ENCODE measurements around the gene C3orf80.
"Not testable (repeated sequence)": the region's sequence is repeated elsewhere in the genome, so short reads cannot be mapped to it uniquely, and the experiment has no call there.

C3orf80 gene

DNA sequence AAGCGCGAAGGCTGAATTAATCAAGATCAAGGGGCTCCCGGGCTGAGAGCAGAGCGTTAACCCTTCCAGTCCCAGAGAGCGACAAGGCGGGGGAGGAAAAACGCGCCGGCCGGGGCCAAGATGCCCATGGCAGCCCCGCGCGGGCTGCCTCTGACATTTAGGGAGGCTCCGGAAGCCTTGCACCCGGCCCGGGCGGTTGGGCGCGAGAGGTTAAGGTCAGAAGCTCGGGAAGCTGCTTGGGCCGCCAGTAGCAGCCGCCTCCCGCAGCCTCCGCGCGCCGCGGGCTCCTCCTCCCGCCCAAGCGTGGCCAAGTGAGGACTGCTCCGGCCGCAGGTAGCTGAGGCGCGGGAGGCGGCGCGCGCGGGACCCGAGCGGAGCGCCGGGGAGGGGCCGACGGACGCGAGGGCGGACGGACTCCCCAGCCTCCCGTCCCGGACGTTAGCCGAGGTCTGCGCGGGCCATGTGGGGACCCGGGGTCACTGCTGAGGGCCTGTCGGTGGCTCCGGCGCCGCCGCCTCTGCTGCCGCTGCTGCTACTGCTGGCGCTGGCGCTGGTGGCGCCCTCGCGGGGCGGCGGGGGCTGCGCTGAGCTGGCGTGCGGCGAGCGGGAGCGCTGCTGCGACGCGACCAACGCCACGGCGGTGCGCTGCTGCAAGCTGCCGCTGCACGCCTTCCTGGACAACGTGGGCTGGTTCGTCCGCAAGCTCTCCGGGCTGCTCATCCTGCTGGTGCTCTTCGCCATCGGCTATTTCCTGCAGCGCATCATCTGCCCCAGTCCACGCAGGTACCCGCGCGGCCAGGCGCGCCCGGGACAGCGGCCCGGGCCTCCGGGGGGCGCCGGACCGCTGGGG is at the start of gene C3orf80:
C3orf80 (plus strand) TSS at position 247 of the 850 bp plus-strand sequence; CDS start at position 461, 214 bp downstream.
- TF ChIP-seq, protein P1, sequence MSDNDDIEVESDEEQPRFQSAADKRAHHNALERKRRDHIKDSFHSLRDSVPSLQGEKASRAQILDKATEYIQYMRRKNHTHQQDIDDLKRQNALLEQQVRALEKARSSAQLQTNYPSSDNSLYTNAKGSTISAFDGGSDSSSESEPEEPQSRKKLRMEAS (IDR thresholded peaks at IDR 0.05; ENCODE audit: low read depth, low read length), result no peak
- TF ChIP-seq, protein P2, sequence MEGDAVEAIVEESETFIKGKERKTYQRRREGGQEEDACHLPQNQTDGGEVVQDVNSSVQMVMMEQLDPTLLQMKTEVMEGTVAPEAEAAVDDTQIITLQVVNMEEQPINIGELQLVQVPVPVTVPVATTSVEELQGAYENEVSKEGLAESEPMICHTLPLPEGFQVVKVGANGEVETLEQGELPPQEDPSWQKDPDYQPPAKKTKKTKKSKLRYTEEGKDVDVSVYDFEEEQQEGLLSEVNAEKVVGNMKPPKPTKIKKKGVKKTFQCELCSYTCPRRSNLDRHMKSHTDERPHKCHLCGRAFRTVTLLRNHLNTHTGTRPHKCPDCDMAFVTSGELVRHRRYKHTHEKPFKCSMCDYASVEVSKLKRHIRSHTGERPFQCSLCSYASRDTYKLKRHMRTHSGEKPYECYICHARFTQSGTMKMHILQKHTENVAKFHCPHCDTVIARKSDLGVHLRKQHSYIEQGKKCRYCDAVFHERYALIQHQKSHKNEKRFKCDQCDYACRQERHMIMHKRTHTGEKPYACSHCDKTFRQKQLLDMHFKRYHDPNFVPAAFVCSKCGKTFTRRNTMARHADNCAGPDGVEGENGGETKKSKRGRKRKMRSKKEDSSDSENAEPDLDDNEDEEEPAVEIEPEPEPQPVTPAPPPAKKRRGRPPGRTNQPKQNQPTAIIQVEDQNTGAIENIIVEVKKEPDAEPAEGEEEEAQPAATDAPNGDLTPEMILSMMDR (IDR thresholded peaks at IDR 0.05; ENCODE audit: low read depth, low read length), result no peak
- no peak for TF ChIP-seq MYC (IDR thresholded peaks at IDR 0.05; ENCODE audit: low read depth, low read length)
- TF ChIP-seq POLR2A (IDR thresholded peaks at IDR 0.05; ENCODE audit: extremely low read depth, insufficient read length), result no peak
- no peak within 1 kb of the TSS for H3K4me3 ChIP-seq (ENCODE audit: low read depth, low read length)
- DNase-seq (ENCODE audit: low read depth), result peak; percentile 73

DNA sequence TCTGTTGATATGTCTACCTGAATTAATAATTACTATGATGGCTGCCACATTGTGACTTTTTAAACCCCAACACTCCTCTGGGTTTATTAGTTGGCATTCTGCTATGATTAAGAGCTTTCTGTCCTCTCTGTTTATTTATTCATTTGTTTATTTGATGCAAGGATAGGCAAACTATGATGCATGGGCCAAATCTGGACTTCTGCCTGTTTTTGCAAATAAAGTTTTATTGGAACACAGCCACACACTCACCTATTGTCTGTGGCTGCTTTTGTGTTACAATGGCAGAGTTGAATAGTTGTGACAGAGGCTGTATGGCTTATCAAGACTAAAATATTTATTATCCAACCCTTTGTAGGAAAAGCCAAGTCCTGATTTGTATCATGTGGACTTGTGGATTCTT is 48.3 kb upstream of the C3orf80 start:
- DNase-seq (ENCODE audit: low read depth), result no peak
- no peak for TF ChIP-seq POLR2A (IDR thresholded peaks at IDR 0.05; ENCODE audit: extremely low read depth, insufficient read length)
- TF ChIP-seq, protein P2 (IDR thresholded peaks at IDR 0.05; ENCODE audit: low read depth, low read length), result no peak
- TF ChIP-seq MYC (IDR thresholded peaks at IDR 0.05; ENCODE audit: low read depth, low read length), result no peak
- TF ChIP-seq, protein P1 (IDR thresholded peaks at IDR 0.05; ENCODE audit: low read depth, low read length), result no peak
- no peak overlapping the region for H3K4me3 ChIP-seq (ENCODE audit: low read depth, low read length)

DNA sequence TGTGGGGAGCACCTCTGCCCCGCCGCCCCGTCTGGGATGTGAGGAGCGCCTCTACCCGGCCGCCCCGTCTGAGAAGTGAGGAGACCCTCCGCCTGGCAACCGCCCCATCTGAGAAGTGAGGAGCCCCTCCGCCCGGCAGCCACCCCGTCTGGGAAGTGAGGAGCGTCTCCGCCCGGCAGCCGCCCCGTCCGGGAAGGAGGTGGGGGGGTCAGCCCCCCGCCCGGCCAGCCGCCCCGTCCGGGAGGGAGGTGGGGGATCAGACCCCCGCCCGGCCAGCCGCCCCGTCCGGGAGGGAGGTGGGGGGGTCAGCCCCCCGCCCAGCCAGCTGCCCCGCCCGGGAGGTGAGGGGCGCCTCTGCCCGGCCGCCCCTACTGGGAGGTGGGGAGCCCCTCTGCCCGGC is 46.6 kb upstream of the C3orf80 start:
- DNase-seq (ENCODE audit: low read depth); H3K4me3 ChIP-seq (ENCODE audit: low read depth, low read length): not testable (repeated sequence)

DNA sequence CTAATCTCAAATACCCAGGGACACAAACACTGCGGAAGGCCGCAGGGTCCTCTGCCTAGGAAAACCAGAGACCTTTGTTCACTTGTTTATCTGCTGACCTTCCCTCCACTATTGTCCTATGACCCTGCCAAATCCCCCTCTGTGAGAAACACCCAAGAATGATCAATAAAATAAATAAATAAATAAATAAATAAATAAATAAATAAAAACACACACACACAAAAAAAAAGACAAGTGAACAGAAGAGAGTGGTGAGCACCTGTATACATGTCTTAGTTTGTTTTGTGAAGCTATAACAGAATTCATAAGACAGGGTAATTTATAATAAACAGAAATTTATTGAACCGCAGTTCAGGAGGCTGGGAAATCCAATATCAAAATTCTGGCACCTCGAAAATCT is 45.8 kb upstream of the C3orf80 start:
- not testable (repeated sequence) for DNase-seq (ENCODE audit: low read depth); H3K4me3 ChIP-seq (ENCODE audit: low read depth, low read length)

DNA sequence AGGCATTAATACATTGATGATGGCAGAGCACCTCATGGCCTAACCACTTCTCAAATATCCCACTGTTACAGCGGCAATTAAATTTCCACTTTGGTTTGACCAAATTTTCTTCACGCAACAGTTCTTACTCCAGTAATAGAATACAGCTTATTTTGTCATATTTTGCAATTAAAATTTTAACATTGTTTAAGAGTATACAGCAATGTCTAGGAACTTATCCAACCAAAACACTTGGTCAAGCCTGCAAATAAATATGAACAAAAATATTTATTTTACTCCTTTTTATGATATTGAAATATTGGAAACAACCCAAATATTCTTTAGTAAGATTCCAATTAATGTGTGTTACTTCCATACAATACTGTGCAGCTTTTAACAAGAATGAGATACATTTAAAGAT is 45.3 kb upstream of the C3orf80 start:
- no peak for TF ChIP-seq POLR2A (IDR thresholded peaks at IDR 0.05; ENCODE audit: extremely low read depth, insufficient read length)
- TF ChIP-seq, protein P2 (IDR thresholded peaks at IDR 0.05; ENCODE audit: low read depth, low read length), result no peak
- TF ChIP-seq MYC (IDR thresholded peaks at IDR 0.05; ENCODE audit: low read depth, low read length), result no peak
- TF ChIP-seq, protein P1 (IDR thresholded peaks at IDR 0.05; ENCODE audit: low read depth, low read length), result no peak
- H3K4me3 ChIP-seq (ENCODE audit: low read depth, low read length), result no peak overlapping the region

DNA sequence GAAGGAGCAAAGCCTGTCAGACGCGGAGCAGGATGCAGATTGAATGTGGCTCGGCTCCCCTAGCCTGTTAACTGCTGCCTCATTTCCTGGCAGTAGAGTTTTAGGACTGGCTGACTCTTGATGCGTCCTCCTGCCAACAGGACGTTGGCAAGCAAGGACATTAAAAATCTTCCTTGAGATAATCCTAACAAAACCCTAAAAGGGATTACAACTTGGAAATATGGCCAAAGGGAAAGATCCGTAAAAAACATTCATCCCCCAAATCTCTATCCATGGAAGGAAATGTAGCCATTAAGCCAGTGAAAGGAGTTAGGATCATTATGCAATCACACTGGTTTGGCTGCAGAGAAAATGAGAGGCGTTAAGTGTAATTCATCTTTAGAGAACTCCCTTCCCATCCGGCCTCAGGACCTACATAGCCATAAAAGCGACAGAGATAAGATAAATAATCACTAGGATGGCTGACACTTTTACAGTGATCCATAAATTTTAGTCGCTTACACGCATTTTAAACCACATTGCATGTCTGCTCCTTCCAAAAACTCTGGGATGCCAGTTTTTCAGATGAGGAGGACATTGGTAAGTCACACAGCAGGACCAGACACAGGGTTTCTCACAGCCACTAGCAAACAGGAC is 44.5 kb upstream of the C3orf80 start:
- no peak overlapping the region for H3K4me3 ChIP-seq (ENCODE audit: low read depth, low read length)
- TF ChIP-seq, protein P2 (IDR thresholded peaks at IDR 0.05; ENCODE audit: low read depth, low read length), result no peak
- TF ChIP-seq MYC (IDR thresholded peaks at IDR 0.05; ENCODE audit: low read depth, low read length) (no peak), POLR2A (IDR thresholded peaks at IDR 0.05; ENCODE audit: extremely low read depth, insufficient read length) (no peak)
- TF ChIP-seq, protein P1 (IDR thresholded peaks at IDR 0.05; ENCODE audit: low read depth, low read length), result no peak
- DNase-seq (ENCODE audit: low read depth), result peak; percentile 46

More for the DNA sequence above, 45.3 kb upstream of the C3orf80 start:
- DNase-seq (ENCODE audit: low read depth), result no peak
